GM10847 (cell line): ENCODE measurements around the gene MTM1.

ENCODE experiments used
- POLR2A ChIP-seq: IDR thresholded peaks from 2 replicates; pipeline ENCODE4 v1.6.1; 2011; ENCODE audit not compliant: insufficient read length; ENCODE audit errors: extremely low read depth

The MTM1 gene

DNA sequence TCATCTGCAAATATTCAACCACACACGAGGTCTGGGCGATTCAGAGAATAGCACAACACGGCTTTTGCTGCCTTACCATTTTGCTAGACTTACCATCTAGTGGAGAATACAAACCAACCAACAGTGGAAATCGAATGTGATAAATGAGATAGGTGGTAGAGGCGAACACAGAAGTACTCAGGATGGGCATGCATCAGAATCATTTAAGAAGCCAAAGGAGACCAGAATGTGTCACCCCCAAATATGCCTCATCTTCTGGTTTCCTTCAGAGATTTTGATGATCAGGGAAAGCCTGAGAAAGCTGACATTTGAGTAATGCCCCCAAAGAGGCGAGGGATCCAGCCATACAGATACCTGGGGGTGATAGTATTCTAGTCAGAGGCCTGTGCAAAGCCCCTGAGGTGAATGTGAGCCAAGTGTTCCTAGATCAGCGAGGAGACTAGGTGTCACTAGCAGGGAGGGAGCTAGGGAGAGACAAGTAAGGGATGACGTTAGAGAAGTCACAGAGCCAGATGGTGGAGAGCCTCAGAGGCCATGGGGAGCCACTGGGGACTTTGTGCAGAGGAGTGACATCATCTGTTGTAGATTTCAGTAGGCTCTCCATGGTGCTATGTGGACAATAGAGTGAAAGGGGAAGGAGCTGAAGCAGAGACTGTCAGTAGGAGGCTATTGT, 126.5 kb downstream of the MTM1 start:
- no peak for TF ChIP-seq POLR2A

DNA sequence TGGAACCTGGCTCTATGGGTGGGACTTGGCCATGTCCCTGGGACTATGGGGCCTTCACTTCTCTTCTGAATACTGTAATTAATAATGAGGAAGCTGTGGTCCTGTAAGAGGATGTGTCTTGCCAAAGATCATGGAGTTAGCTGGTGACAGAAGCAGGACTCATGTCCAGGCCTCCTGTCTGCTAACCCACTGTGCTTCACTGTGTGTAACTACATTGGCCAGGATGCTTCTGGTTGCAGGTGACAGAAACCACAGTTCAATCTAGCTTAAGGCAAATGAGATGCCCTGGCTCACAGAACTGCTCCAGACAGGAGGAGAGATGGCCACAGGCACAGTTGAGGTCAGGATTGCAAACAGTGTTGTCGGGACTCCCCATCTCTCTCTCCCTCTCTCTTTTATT, 127.9 kb downstream of the MTM1 start:
- TF ChIP-seq POLR2A = no peak

DNA sequence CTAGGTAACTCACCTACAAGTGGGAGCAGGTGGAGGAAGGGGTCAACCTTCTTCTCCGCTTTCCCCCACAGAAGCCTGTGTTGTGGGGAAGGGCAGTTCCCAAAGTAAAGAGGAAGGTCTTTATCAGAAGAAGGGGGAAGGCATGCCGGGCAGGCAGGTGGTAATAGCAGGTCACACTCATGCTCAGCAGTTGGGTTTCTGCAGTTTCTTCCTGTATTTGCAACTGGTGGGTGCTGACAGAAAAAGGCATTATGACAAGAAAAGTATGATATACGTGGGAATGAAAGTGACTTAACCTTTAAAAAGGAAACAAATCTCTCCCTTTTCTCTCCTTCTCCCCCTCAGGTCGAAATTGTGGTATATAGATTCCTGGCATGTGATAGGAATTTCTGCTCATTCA, 128.4 kb downstream of the MTM1 start:
- TF ChIP-seq POLR2A = no peak

DNA sequence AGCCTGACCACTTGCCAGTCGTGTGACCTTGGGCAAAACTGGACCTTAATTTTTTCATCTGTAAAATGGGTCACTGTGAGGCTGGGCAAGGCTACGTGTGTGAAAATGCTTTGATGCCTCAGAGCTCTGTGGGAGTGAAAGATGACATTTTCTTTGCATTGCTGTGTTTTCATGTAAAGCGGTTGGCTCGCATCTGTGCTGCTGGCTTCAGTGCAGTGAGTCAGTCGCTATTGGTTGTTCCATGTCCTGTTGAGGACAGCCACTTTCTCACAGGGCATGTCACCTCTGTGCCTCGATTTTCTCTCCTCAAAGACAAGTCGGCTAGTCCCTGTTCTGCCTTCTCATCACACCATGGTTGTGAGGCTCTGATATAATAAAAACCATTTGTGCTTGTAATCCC, 129.2 kb downstream of the MTM1 start:
- no peak for TF ChIP-seq POLR2A

DNA sequence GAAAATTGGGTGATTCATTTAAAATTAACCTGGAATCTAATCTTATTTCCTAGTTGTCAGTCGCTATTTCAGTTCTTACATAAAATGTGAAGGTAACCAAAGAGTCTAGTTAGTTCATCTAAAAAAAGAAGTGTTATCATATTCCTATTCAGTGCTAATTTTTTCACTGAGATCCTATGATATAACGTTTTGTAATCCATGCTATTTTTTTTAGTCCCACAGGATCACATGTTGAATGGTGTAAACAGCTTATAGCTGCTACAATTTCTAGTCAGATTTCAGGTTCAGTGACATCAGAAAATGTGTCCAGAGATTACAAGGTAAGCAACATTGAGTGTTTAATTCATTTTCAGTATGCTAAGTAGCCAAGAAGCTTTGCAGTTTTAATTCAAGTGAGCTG, 130.6 kb downstream of the MTM1 start:
- TF ChIP-seq POLR2A = no peak

DNA sequence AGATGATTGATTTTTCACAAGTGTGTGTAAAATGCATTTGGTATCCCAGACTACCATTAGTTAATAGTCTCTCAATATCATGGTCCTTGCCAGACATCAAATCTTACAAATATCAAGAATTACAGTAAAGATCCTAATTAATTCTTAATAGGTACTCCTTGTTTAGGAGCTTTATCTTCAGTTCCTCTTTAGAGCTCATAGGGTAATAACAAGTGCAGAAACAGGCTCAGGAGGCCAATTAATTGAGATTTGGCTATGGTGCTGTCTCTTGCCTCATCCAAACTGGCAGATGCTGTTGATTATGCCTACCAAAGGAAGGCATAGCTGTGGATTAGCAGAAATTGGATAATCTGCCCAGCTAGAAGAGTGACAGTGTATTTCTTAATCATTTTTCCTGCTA, 131.7 kb downstream of the MTM1 start:
- TF ChIP-seq POLR2A = no peak

DNA sequence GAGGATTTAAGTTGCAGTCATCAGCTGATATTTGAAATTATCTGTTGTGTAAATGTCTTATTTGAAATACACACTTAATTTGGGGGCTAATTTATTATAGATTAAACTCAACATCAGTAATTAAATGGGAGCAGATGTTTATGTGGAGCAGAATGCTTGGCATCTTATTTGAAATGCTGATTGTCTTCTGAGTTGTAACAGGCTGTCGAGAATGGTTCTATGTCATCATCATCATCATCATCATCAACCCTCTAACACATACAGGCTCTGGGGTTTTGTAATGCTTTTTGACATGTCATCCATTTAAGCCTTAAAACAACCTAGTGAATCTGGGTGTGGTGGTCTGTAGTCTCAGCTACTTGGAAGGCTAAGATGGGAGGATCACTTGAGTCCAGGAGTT, 133.0 kb downstream of the MTM1 start:
- TF ChIP-seq POLR2A = no peak

DNA sequence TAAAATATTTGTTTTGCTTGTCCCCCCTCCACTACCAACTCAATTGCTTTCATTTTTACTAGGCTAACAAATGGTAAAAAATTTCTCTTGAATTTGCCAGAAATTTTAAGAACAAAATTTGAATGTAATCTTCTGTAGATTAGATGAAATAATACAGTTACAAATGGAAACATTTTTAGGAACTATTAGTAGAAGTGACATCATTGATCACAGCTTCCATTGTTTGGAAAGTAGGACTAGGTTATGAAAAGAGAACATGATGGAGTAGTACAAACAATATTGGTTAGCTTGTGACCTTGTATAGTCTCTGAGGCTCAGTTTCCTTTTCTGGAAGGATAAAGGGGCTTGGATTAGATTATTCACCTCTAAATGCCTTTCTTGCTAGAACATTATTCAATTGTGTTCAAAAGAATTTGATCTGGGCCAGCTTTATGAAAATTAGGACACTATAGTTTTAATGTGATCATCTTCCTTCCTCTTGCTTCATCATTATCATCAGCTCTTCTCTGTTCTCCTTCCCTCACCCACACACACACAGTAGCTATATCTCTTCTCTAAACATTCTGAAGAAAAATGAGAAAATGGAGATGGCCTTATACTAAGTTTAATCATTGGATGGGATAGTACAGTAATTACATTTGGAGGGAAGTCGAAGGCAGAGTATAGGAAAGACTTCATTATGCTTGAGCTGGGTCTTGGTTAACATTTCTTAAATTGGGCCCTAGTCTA, 134.7 kb downstream of the MTM1 start:
- no peak for TF ChIP-seq POLR2A

DNA sequence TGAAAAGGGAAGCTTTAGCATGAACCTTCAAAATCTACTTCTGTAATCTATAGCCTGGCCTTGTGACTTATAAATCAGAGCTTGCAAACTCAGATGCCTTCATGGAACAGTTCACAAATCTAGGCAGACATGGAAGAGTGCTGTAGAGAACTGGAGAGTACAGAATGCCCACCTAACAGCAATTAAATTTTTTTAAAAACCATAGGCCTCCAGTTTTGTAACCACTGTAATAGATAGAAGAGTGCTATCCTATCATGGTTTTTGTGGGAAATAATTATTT, 135.2 kb downstream of the MTM1 start:
- no peak for TF ChIP-seq POLR2A

DNA sequence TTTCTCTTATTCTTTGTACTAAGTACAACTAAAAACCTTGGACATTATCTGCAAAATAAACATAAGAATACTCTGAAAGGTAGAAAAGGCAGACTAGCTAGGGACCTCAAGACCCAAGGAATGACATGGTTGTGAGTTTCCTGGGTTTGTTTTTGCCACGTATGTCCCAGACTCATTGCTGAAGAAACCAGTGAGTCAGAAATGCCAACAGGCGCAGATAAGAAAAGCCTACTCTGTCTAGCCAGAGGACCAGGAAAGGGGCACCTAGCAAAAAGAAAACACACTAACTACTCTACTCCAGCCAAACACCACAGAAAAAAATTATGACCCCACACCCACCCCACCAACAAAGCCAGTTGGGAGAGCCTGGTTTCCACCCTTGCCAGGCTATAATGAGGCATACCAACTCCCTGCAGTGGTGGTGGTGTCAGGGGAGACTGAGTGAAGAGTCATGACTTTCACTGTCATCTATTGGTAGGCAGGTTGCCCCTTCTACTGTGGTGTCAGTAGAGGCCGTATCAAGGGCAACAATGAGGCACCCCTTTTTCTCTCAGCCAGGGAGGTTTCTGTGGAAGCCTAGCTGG, 135.7 kb downstream of the MTM1 start:
- no peak for TF ChIP-seq POLR2A

DNA sequence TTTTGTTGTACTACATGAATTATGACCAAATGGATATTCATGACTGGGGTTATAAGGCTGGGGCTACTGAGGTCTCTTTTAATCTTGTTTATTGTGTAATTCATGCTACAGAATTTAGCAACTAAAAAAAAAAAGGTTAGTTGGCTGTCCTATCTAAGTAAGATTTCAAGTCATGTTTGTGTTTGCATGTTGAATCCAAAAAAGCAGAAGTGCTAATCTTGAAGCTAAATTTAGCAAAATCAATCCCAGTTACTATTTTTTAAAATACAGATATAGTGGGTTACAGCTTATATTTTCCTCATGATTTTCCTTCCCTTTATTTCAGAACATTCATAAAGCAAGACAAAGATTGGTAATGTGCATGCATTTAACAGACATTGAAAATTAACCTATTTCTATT, 144.2 kb downstream of the MTM1 start:
- TF ChIP-seq POLR2A = no peak

DNA sequence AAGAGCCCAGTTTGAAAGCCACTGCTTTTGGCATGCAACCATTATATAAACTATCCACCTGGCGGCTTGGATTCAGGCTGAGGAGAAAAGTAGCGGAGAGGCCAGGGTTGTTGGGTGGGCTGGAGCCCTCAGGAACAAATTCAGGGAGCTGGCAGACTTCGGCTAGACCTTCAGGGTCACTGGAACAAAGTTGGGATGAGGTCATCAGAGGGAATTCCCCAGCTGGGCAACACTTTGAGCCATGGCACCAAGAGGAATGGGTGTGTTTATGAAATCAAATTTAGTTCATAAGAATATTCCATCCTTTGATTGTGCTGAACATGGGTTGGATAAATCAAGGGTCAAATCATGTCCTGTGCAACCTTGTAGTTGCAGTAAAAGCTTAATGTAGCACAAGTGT, 146.8 kb downstream of the MTM1 start:
- no peak for TF ChIP-seq POLR2A

DNA sequence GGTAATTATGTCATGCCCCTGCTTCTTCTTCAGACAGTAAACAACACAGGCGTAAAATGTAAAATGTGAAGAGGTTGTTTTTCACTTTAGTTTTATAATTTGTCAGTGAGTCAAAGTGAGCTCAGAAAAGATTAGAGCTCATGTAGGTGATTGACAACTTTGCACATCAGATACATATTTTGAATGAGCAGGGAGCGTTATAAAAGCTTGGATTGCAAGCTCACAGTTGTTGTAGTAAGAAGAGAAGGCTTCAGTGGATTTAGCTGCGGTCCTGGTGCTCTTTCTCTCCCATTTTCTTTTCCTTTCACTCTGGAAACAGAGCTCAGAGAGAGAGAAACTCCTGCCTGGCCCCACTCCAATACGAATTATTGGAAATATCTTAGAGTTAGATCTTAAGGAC, 151.2 kb downstream of the MTM1 start:
- TF ChIP-seq POLR2A = no peak
